A673 (cell line): ENCODE data around the gene UMODL1. TPM values are rescaled to one million over a fixed set of nuclear protein-coding genes. Genes with fewer than 3 reads are reported as not detected.

Experiments used
- BruUV-seq: library from RNA; stranded (reverse); fragments of 400-500 nt; replicated peaks from 2 replicates; lab custom pipeline; 2021; lab: Mats Ljungman, UMichigan
- CTCF ChIA-PET: fragments of 300-600 bp; sonication (Branson Sonifier 250); formaldehyde crosslinking; loops from one replicate; lab custom pipeline; 2022; ENCODE audit warnings: antibody characterized with exemption; lab: Charles Lee
- POLR2A ChIA-PET: fragments of 300-600 bp; sonication (Branson Sonifier 250); formaldehyde crosslinking; loops from one replicate; lab custom pipeline; 2022; ENCODE audit warnings: antibody characterized with exemption; ENCODE audit not compliant: low non-redundant PET; lab: Charles Lee
- DNase-seq: peaks from one replicate; pipeline ENCODE4 v3.0.0-alpha.2; 2015; ENCODE audit warnings: low spot score
- H3K27ac ChIP-seq: fragments of 200-600 bp; sonication (generic); 2 replicates; pipeline ENCODE4 v1.5.1; 2016; ENCODE audit warnings: mixed run types, low read depth, mild to moderate bottlenecking, mixed read lengths, antibody characterized with exemption, low read length; ENCODE audit not compliant: poor library complexity, severe bottlenecking
- H3K27me3 ChIP-seq: fragments of 200-600 bp; sonication (generic); replicated peaks from 2 replicates; pipeline ENCODE4 v1.6.1; 2017; ENCODE audit warnings: mixed run types, low read depth, mild to moderate bottlenecking, mixed read lengths, antibody characterized with exemption, low read length; ENCODE audit not compliant: insufficient read depth, poor library complexity
- H3K36me3 ChIP-seq: fragments of 200-600 bp; sonication (generic); 2 replicates; pipeline ENCODE4 v1.6.1; 2016; ENCODE audit warnings: mixed run types, mild to moderate bottlenecking, mixed read lengths, antibody characterized with exemption, low read length; ENCODE audit not compliant: insufficient read depth, poor library complexity, severe bottlenecking
- H3K4me1 ChIP-seq: fragments of 200-600 bp; sonication (generic); 2 replicates; pipeline ENCODE4 v1.6.1; 2017; ENCODE audit warnings: mixed run types, mild to moderate bottlenecking, mixed read lengths, antibody characterized with exemption, low read length; ENCODE audit not compliant: insufficient read depth, poor library complexity, severe bottlenecking
- H3K4me3 ChIP-seq: fragments of 200-600 bp; sonication (generic); 2 replicates; pipeline ENCODE4 v1.5.1; 2016; ENCODE audit warnings: low read depth, mixed run types, mild to moderate bottlenecking, mixed read lengths, low read length; ENCODE audit not compliant: poor library complexity, severe bottlenecking
- H3K9me3 ChIP-seq: fragments of 200-600 bp; sonication (generic); 2 replicates; pipeline ENCODE4 v1.6.1; 2016; ENCODE audit warnings: mixed run types, low read depth, mild to moderate bottlenecking, mixed read lengths, antibody characterized with exemption, low read length; ENCODE audit not compliant: poor library complexity, severe bottlenecking
- CTCF ChIP-seq: fragments of 300-800, 200-600 bp; sonication (generic); conservative IDR thresholded peaks from 2 replicates; pipeline ENCODE4 v1.5.1; 2017; ENCODE audit warnings: low read depth, mild to moderate bottlenecking, antibody characterized with exemption, low read length, moderate library complexity, mixed read lengths
- EZH2 ChIP-seq: fragments of 200-600 bp; sonication (generic); IDR thresholded peaks from 2 replicates; pipeline ENCODE4 v1.6.1; 2017; ENCODE audit warnings: borderline replicate concordance, low read depth, mild to moderate bottlenecking, mixed read lengths, antibody characterized with exemption, low read length; ENCODE audit not compliant: poor library complexity, severe bottlenecking
- intact Hi-C: fragments of 100-400 bp; cut with micrococcal nuclease; formaldehyde crosslinking; loops from one replicate; pipeline ENCODE4 v1.10.0; 2022; ENCODE audit not compliant: unreplicated experiment
- total RNA-seq: library from RNA; stranded (reverse); gene quantifications from 2 replicates; pipeline ENCODE4 v1.2.3, GENCODE V29; 2021

Gene UMODL1
- total RNA-seq, 1 experiment from 2014 or later: not detected

DNA sequence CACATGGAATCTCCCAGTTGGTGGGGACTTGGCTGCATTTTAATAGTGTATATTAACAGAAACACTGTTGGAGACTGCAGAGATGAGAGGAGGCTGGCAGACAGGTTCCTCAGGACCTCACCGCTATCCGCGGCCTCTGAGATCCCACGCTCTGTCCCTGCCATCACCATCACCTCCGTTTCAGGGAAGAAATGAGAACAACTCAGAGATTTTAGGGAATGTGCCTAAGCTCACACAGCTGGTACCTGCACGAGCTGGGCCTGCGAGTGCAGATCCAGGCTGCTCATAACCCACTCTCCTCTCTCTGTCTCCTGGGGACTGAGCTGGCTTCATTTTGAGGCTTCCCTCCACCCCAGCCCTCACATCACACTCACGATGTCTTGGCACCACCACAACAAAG, 62.0 kb downstream of the UMODL1 start:
- Histone ChIP-seq H3K4me3 (no peak overlapping the region), H3K36me3 (no peaks in the 10 kb centered on the region), H3K27me3 (no peaks in the 10 kb centered on the region), H3K4me1 (no peaks in the 10 kb centered on the region), H3K27ac (no peak overlapping the region), H3K9me3 (no peaks in the 10 kb centered on the region)
- intact Hi-C loops: no loop called here
- CTCF ChIA-PET: no interaction called here
- POLR2A ChIA-PET: no interaction called here
- TF ChIP-seq EZH2: no peak
- TF ChIP-seq CTCF: no peak
- no TSS peak for BruUV-seq
- DNase-seq: no peak

- Histone ChIP-seq H3K4me3 (no peak overlapping the region), H3K4me1 (no peaks in the 10 kb centered on the region), H3K36me3 (no peaks in the 10 kb centered on the region), H3K27me3 (no peaks in the 10 kb centered on the region), H3K9me3 (no peaks in the 10 kb centered on the region), H3K27ac (no peak overlapping the region)
- no peak for DNase-seq
- intact Hi-C loops: no loop called here
- ChIA-PET CTCF (interaction anchor here (0.6 to 0.9 kb wide), 2 partner anchors 12 to 18 kb away, joined by 5 to 8 read pairs; no protein-coding TSS in a partner anchor), POLR2A (no interaction called here)
- TF ChIP-seq EZH2: no peak
- TF ChIP-seq CTCF: no peak
- no TSS peak for BruUV-seq
Measured at GRCh38 chr21:42135386-42136052, 64.4 kb downstream of the UMODL1 start.

DNA sequence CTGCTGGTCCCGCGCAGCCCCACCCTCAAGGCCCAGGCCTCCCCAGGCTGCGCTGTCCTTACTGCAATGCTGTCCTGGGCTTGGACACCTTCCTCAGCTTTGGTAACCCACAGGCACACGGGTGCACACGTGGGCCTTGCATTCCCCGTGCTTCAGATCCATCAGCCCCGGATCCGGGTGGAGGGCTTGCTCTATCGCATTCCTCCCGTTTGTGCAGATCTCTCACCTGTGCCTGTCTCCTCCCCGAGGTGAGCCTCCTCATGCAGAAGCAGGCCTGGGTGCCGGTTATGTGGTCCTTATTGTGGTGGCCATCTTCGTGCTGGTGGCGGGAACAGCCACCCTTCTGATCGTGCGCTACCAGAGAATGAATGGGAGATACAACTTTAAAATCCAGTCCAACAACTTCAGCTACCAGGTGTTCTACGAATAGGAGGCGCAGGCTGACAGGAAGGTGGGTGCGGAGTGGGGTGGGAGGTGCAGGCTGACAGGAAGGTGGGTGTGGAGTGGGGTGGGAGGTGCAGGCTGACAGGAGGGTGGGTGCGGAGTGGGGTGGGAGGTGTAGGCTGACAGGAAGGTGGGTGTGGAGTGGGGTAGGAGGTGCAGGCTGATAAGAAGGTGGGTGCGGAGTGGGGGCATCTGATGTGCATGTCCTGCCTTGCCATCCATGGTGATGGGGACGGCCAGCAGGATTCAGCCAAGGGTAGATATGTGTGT, 66.2 kb downstream of the UMODL1 start:
- DNase-seq: no peak
- H3K27ac ChIP-seq: no peak overlapping the region
- H3K36me3 ChIP-seq: no peaks in the 10 kb centered on the region
- H3K27me3 ChIP-seq: no peaks in the 10 kb centered on the region
- H3K4me3 ChIP-seq: no peak overlapping the region
- intact Hi-C loops: no loop called here
- no peak for TF ChIP-seq CTCF
- H3K4me1 ChIP-seq: no peaks in the 10 kb centered on the region
- H3K9me3 ChIP-seq: no peaks in the 10 kb centered on the region
- no TSS peak for BruUV-seq
- ChIA-PET CTCF (no interaction called here), POLR2A (no interaction called here)
